Measurements from ENCODE around the gene CBY3.
A peak's percentile ranks its signal among the peaks of the same experiment; 100 is the strongest.
"Not testable (repeated sequence)": the region's sequence is repeated elsewhere in the genome, so short reads cannot be mapped to it uniquely, and the experiment has no call there.

The CBY3 gene

GRCh38 chr5:179639296-179639695 is 41.5 kb downstream of the CBY3 start:
- H3K4me3 ChIP-seq, H3K36me3 ChIP-seq, H3K27ac ChIP-seq, H4K20me1 ChIP-seq, H3K4me2 ChIP-seq, H3K9me3 ChIP-seq, H3K9ac ChIP-seq, H3K27me3 ChIP-seq: not testable (repeated sequence)
- peaks cover 17% of the 10 kb centered on the region for H3K4me1 ChIP-seq

- Histone ChIP-seq H3K36me3 (peaks cover 19% of the 10 kb centered on the region), H3K9me3 (peaks cover 13% of the 10 kb centered on the region), H3K4me1 (peaks cover 18% of the 10 kb centered on the region)
- not testable (repeated sequence) for H3K4me2 ChIP-seq, H3K4me3 ChIP-seq, H3K9ac ChIP-seq, H3K27ac ChIP-seq, H4K20me1 ChIP-seq, H3K27me3 ChIP-seq
Measured at GRCh38 chr5:179634370-179635172, 46.3 kb downstream of the CBY3 start.

- peaks cover 18% of the 10 kb centered on the region for H3K4me1 ChIP-seq
- H3K4me2 ChIP-seq = peak overlapping the region; percentile 75
- not testable (repeated sequence) for H3K27me3 ChIP-seq, H4K20me1 ChIP-seq
- H3K4me3 ChIP-seq = peak overlapping the region; percentile 66
- 0 out of 2 replicates have a peak overlapping the region, but pooled peaks have one; percentile 1 for H3K27ac ChIP-seq
- peaks cover 13% of the 10 kb centered on the region for H3K9me3 ChIP-seq
- peaks cover 23% of the 10 kb centered on the region for H3K36me3 ChIP-seq
- H3K9ac ChIP-seq = peak overlapping the region; percentile 52; the same call in 1 of the 2 replicates
Measured at GRCh38 chr5:179633501-179634369, 47.1 kb downstream of the CBY3 start.

All from BLaER1 (cell line).